T-helper 2 cell (primary cell): Measurements from ENCODE around the gene TMX3.

ENCODE experiments used
- DNase-seq, 5 experiments: peaks; one replicate each; pipeline versions ENCODE4 v3.0.0 to v3.0.0-alpha.2; 2012 to 2022
- total RNA-seq, 2 donors: gene quantifications; one replicate each; lab custom pipeline; 2026; lab: John Stamatoyannopoulos, UW

The TMX3 gene
- total RNA-seq, result 44.6 to 66.0 reads per million in 2 donors

- peak; percentile 85 to 95 (median 88) for DNase-seq
Measured at GRCh38 chr18:68714712-68715496, at the start of gene TMX3. TSS of gene TMX3 (minus strand) at chr18:68715108. CDS start at chr18:68714981, 127 bp downstream.

- DNase-seq, result no peak
Measured at GRCh38 chr18:68764016-68764415, 49.1 kb upstream of the TMX3 start.

GRCh38 chr18:68763083-68763482, 48.2 kb upstream of the TMX3 start:
- no peak for DNase-seq

- DNase-seq, result no peak
Measured at GRCh38 chr18:68759308-68759707, 44.4 kb upstream of the TMX3 start.

GRCh38 chr18:68757126-68757525, 42.2 kb upstream of the TMX3 start:
- no peak for DNase-seq

GRCh38 chr18:68742206-68742605, 27.3 kb upstream of the TMX3 start:
- DNase-seq, result no peak

GRCh38 chr18:68740966-68741365, 26.1 kb upstream of the TMX3 start:
- no peak for DNase-seq

GRCh38 chr18:68739462-68739861, 24.6 kb upstream of the TMX3 start:
- DNase-seq, result no peak

GRCh38 chr18:68738564-68738963, 23.7 kb upstream of the TMX3 start:
- no peak for DNase-seq

- DNase-seq, result peak in 1 of 5 experiments; percentile 45
Measured at GRCh38 chr18:68735483-68736343, 20.8 kb upstream of the TMX3 start.

GRCh38 chr18:68734308-68734707, 19.4 kb upstream of the TMX3 start:
- peak in 1 of 5 experiments; percentile 40 for DNase-seq

GRCh38 chr18:68733707-68734106, 18.8 kb upstream of the TMX3 start:
- no peak for DNase-seq

- DNase-seq, result no peak
Measured at GRCh38 chr18:68728081-68728700, 13.3 kb upstream of the TMX3 start.

GRCh38 chr18:68727506-68727905, 12.6 kb upstream of the TMX3 start:
- no peak for DNase-seq

- DNase-seq, result no peak
Measured at GRCh38 chr18:68725346-68725745, 10.4 kb upstream of the TMX3 start.

- no peak for DNase-seq
Measured at GRCh38 chr18:68724021-68724420, 9.1 kb upstream of the TMX3 start.

- no peak for DNase-seq
Measured at GRCh38 chr18:68723539-68723938, 8.6 kb upstream of the TMX3 start.

GRCh38 chr18:68722821-68723220, 7.9 kb upstream of the TMX3 start:
- no peak for DNase-seq

- peak in 1 of 5 experiments; percentile 70 for DNase-seq
Measured at GRCh38 chr18:68721681-68722583, 7.0 kb upstream of the TMX3 start.

- DNase-seq, result no peak
Measured at GRCh38 chr18:68714366-68714711, 569 bp downstream of the TMX3 start.

GRCh38 chr18:68713796-68714195, 1.1 kb downstream of the TMX3 start:
- DNase-seq, result peak in 1 of 5 experiments; percentile 33

- no peak for DNase-seq
Measured at GRCh38 chr18:68713131-68713530, 1.8 kb downstream of the TMX3 start.
